Hematopoietic multipotent progenitor cell treated with erythropoietin and hydrocortisone succinate and interleukin-3 and kit ligand, for 6 days (in vitro differentiated cells): Measurements from ENCODE around the gene ZNF100.
"Not testable (repeated sequence)": the region's sequence is repeated elsewhere in the genome, so short reads cannot be mapped to it uniquely, and the experiment has no call there.

Experiments used
- DNase-seq: peaks from one replicate; pipeline ENCODE4 v3.0.0-alpha.2; 2015

The ZNF100 gene

GRCh38 chr19:21767065-21767800 lies at the start of gene ZNF100:
Gene ZNF100 (minus strand): TSS chr19:21767579. CDS start chr19:21767429, 150 bp downstream.
- peak; percentile 98 for DNase-seq

DNA sequence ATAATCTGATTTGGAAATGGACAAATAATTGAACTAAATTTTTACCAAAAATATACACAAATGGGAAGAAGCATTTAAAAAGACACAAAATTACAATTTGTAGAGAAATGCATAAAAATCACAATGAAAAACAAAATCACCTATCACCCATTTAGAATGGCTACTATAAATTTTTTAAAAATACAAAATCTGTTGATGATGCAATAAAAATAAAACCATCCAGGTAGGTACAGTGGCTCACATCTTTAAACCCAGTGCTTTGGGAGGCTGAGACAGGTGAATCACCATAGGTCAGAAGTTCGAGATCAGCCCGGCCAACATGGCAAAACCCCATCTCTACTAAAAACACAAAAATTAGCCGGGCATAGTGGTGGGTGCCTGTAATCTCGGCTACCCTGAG lies 45.1 kb upstream of the ZNF100 start:
- no peak for DNase-seq

DNA sequence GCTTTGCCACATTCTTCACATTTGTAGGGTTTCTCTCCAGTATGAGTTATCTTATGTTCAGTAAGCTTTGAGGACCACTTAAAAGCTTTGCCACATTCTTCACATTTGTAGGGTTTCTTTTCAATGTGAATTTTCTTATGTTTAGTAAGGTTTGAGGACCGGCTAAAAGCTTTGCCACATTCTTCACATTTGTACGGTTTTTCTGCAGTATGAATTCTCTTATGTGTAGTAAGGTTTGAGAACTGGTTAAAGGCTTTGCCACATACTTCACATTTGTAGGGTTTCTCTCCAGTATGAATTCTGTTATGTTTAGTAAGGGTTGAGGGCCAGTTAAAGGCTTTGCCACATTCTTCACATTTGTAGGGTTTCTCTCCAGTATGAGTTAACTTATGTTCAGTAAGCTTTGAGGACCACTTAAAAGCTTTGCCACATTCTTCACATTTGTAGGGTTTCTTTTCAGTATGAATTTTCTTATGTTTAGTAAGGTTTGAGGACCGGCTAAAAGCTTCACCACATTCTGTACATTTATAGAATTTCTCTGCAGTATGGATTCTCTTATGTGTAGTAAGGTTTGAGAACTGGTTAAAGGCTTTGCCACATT lies 41.1 kb upstream of the ZNF100 start:
- not testable (repeated sequence) for DNase-seq

- DNase-seq: no peak
These were observed 22.2 kb upstream of the ZNF100 start for GRCh38 chr19:21789466-21790085.

GRCh38 chr19:21786936-21787335 lies 19.6 kb upstream of the ZNF100 start:
- DNase-seq: no peak

DNA sequence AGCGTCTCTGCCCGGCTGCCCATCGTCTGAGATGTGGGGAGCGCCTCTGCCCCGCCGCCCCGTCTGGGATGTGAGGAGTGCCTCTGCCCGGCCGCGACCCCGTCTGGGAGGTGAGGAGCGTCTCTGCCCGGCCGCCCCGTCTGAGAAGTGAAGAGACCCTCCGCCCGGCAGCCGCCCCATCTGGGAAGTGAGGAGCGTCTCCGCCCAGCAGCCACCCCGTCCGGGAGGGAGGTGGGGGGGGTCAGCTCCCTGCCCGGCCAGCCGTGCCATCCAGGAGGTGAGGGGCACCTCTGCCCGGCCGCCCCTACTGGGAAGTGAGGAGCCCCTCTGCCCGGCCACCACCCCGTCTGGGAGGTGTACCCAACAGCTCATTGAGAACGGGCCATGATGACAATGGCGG lies 8.4 kb upstream of the ZNF100 start:
- not testable (repeated sequence) for DNase-seq

GRCh38 chr19:21766705-21767064 lies 694 bp downstream of the ZNF100 start:
- not testable (repeated sequence) for DNase-seq

DNA sequence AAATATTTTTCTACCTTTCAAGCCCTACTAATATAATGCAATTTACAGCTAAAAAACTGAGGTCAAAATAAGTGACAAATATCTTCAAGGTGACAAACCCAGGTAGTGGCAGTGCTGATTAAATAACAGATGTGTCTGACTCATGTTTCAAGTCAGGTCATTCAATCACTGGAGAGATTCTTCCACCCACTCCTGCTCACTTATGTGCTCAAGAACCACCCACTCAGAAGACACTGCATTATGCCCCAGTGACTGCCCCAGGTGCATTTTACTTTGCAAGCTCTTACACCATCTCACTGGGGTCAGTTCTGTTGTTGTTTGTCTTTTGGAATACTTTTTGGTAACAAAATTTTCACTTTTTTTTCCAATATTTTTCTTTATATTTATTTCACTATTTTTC lies 2.2 kb downstream of the ZNF100 start:
- DNase-seq: no peak

- not testable (repeated sequence) for DNase-seq
These were observed 5.8 kb downstream of the ZNF100 start for GRCh38 chr19:21761547-21761946.

- DNase-seq: no peak
These were observed 9.1 kb downstream of the ZNF100 start for GRCh38 chr19:21758296-21758695.

DNA sequence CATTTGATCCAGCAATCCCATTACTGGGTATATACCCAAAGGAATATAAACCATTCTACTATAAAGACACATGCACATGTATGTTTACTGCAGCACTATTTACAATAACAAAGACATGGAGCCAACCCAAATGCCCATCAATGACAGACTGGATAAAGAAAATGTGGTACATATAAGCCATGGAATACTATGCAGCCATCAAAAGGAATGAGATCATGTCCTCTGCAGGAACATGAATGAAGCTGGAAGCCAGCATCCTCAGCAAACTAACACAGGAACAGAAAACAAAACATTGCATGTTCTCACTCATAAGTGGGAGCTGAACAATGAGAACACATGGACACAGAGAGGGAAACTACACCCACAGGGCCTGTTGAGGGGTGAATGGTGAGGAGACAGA lies 11.8 kb downstream of the ZNF100 start:
- not testable (repeated sequence) for DNase-seq

GRCh38 chr19:21751384-21751783 lies 16.0 kb downstream of the ZNF100 start:
- DNase-seq: no peak

GRCh38 chr19:21750586-21751128 lies 16.7 kb downstream of the ZNF100 start:
- DNase-seq: no peak

DNA sequence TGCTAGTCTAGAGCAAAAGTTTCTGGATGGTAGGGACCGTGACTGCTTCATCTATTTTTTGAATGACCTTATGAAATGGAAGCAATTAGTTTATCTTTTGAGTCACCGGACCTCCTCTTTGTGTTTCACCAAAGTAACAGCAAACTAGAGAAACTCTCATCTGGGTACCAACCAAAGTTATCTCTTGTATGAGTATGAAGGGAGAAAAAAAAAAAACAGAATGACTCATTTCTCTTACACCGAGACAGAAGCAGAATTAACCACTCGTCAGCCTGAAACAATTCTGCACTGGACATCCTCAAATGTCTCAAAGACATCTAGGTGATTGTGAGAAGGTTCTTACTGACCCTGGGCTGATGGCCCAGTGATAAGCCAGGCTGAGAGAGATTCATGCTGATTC lies 18.3 kb downstream of the ZNF100 start:
- DNase-seq: no peak

DNA sequence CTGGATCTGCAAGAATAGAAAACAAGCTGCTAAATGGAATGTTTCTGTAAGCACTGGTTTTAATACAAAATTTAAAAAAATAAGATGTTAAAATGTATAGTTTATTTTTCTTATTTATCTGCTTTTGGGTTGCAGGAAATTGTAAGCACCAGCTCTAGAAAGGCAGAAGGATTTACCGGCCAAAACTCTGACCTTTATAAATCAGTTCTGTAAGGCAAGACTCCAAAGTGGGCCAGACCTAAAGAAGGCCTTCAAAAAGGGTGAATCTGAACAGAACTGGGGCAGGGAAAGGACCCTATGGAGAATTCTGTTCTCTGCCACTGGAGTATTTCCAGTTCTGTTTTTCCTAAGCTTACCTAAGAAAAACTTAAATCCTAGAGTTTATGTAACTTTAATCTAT lies 19.3 kb downstream of the ZNF100 start:
- no peak for DNase-seq

DNA sequence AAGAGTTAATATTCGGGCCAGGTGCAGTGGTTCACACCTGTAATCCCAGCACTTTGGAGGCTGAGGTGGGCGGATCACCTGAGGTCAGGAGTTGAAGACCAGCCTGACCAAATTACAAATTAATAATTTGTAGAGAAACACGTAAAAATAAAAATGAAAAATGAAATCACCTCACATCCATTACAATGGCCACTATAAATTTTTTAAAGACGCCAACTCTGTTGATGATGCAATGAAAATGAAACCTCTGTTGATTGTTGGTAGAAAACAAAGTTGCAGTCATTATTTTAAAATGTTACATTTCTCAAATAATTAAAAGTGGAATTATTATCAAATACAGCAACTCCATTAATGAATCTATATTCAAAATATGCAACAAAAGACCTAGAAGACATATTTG lies 26.8 kb downstream of the ZNF100 start:
- no peak for DNase-seq

- DNase-seq: not testable (repeated sequence)
These were observed 40.2 kb downstream of the ZNF100 start for GRCh38 chr19:21726942-21727747.

DNA sequence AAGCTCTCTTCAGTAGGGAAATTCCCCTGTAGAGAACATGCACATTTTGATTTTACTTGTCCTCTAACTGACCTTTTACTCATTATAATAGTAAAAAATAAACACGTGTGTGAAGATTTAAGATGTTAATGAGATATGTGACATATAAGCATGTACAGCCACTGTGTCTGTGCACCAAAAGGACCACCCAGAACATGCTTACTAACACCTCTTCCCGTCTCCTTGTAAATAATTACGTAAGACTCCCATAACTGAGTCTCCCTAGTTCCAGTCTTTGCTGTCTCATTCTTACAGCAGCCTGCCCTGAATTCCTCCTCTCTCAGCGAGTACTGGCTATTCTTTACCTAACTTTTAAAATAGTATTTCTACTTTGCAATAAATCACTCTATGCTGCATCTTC lies 53.6 kb downstream of the ZNF100 start:
- DNase-seq: no peak

DNA sequence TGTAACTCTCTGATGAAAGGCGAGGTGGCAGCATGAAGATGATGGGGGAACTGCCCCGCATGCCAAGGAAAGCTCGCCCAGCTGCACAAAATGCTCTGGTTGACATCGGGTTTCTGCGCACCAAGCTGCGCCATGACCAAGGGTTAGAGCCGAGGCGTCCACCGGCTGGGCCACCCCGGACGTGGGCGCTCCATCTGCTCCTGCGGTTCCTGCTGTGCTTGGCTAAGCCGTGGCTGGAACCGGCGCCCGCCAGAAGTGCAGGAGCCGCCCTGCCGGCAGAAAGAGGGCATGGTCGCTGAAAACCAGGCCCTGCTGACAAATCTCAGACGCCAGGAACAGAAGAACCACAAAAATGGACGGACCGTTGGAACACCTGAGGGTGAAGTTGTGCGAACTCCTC lies 57.9 kb downstream of the ZNF100 start:
- DNase-seq: no peak

DNA sequence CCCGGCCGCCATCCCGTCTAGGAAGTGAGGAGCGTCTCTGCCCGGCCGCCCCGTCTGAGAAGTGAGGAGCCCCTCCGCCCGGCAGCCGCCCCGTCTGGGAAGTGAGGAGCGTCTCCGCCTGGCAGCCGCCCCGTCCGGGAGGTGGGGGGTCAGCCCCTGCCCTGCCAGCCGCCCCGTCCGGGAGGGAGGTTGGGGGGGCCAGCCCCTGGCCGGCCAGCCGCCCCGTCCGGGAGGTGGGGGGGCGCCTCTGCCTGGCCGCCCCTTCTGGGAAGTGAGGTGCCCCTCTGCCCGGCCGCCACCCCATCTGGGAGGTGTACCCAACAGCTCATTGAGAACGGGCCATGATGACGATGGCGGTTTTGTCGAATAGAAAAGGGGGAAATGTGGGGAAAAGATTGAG lies 59.5 kb downstream of the ZNF100 start:
- not testable (repeated sequence) for DNase-seq

- no peak for DNase-seq
These were observed 60.3 kb downstream of the ZNF100 start for GRCh38 chr19:21707065-21707464.

DNA sequence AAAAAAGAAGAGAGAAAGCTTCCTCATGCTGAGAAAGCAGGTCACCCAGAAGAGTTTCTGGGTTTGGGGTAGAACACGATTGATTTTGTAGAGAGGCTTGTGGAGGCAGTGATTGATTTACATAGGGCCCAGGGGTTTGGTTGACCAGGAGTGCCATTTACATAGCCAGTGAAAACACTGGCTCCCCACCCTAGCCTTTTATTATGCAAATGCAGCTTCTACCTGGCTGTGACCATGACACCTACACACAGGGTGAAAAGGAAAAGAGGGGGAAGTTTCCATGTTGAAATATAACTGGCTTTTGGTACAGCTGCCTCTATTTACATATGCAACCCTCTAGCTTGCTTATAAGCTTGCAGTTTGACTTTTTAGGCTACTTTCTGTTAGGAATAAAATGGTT lies 62.0 kb downstream of the ZNF100 start:
- DNase-seq: no peak

- no peak for DNase-seq
These were observed 63.1 kb downstream of the ZNF100 start for GRCh38 chr19:21704320-21704719.
